Urothelium cell line (cell line): Measurements from ENCODE around the gene GLRX.

Experiments
- DNase-seq: peaks from one replicate; pipeline ENCODE4 v3.0.0; 2011; ENCODE audit warnings: low spot score, mixed read lengths
- FAIRE-seq: peaks from 2 replicates; lab custom pipeline; 2011; peaks lifted over from hg19 to GRCh38; lab: Jason Lieb, UNC

GLRX gene

GRCh38 chr5:95810305-95811125 is 12.0 kb downstream of the GLRX start:
- FAIRE-seq: no peak
- DNase-seq: no peak

GRCh38 chr5:95809414-95809960 is 13.0 kb downstream of the GLRX start:
- DNase-seq: no peak
- no peak for FAIRE-seq

- FAIRE-seq (no peak), DNase-seq (no peak)
Measured at GRCh38 chr5:95808686-95809413, 13.7 kb downstream of the GLRX start.

GRCh38 chr5:95808013-95808685 is 14.4 kb downstream of the GLRX start:
- FAIRE-seq: no peak
- no peak for DNase-seq

- no peak for FAIRE-seq
Measured at GRCh38 chr5:95806687-95807086, 15.8 kb downstream of the GLRX start.

GRCh38 chr5:95804736-95805539 is 17.6 kb downstream of the GLRX start:
- FAIRE-seq (no peak), DNase-seq (no peak)

More at GRCh38 chr5:95806687-95807086, 15.8 kb downstream of the GLRX start:
- DNase-seq: no peak

GRCh38 chr5:95803271-95804148 is 19.0 kb downstream of the GLRX start:
- DNase-seq: no peak
- FAIRE-seq: no peak

- no peak for FAIRE-seq
Measured at GRCh38 chr5:95801961-95802360, 20.6 kb downstream of the GLRX start.

GRCh38 chr5:95801532-95801931 is 21.0 kb downstream of the GLRX start:
- FAIRE-seq: no peak
- DNase-seq: no peak

More at GRCh38 chr5:95801961-95802360, 20.6 kb downstream of the GLRX start:
- DNase-seq: no peak

GRCh38 chr5:95800553-95800952 is 22.0 kb downstream of the GLRX start:
- no peak for DNase-seq
- FAIRE-seq: no peak

GRCh38 chr5:95799191-95799835 is 23.2 kb downstream of the GLRX start:
- FAIRE-seq: no peak
- no peak for DNase-seq

GRCh38 chr5:95798545-95798944 is 24.0 kb downstream of the GLRX start:
- FAIRE-seq (no peak), DNase-seq (no peak)

- FAIRE-seq (no peak), DNase-seq (no peak)
Measured at GRCh38 chr5:95798048-95798447, 24.5 kb downstream of the GLRX start.

GRCh38 chr5:95797301-95797700 is 25.2 kb downstream of the GLRX start:
- no peak for FAIRE-seq
- DNase-seq: no peak

- FAIRE-seq: no peak
- DNase-seq: no peak
Measured at GRCh38 chr5:95794070-95794516, 28.4 kb downstream of the GLRX start.

GRCh38 chr5:95791751-95792150 is 30.8 kb downstream of the GLRX start:
- FAIRE-seq (no peak), DNase-seq (no peak)

- FAIRE-seq: no peak
Measured at GRCh38 chr5:95788493-95788892, 34.0 kb downstream of the GLRX start.

GRCh38 chr5:95786821-95787418 is 35.6 kb downstream of the GLRX start:
- FAIRE-seq (no peak), DNase-seq (no peak)

More at GRCh38 chr5:95788493-95788892, 34.0 kb downstream of the GLRX start:
- DNase-seq: no peak
